Thoracic aorta (tissue), 2 donors: Measurements from ENCODE around the gene ANKRD34C. TPM values are rescaled to one million over a fixed set of nuclear protein-coding genes. Genes with fewer than 3 reads are reported as not detected.

Source experiments
- ATAC-seq: fragments of 150-250 bp; one replicate; pipeline ENCODE4 v1.8.0; 2017; ENCODE audit warnings: low read depth; ENCODE audit not compliant: insufficient number of reproducible peaks, low FRiP score
- DNase-seq: peaks from one replicate; pipeline ENCODE4 v3.0.0-alpha.2; 2020; ENCODE audit warnings: low spot score
- H3K27ac ChIP-seq, 2 donors: fragments of 200-600 bp; sonication (generic); 1 replicate in 1 of 2; 2 replicates in 1 of 2; pipeline ENCODE4 v1.5.1; 2016; ENCODE audit warnings: mild to moderate bottlenecking in 2 of 2, moderate library complexity in 2 of 2
- H3K27me3 ChIP-seq: fragments of 200-600 bp; sonication (generic); replicated peaks from 2 replicates; pipeline ENCODE4 v1.6.0; 2016; ENCODE audit warnings: mild to moderate bottlenecking; ENCODE audit not compliant: insufficient read depth
- H3K36me3 ChIP-seq: fragments of 200-600 bp; sonication (generic); one replicate; pipeline ENCODE4 v1.5.1; 2016
- H3K4me1 ChIP-seq, 2 donors: fragments of 200-600 bp; sonication (generic); 1 replicate in 1 of 2; 2 replicates in 1 of 2; pipeline versions ENCODE4 v1.5.1 to v1.6.0; 2016; ENCODE audit warnings: low read depth in 2 of 2, mild to moderate bottlenecking in 1 of 2; ENCODE audit not compliant: control insufficient read depth in 1 of 2
- H3K4me3 ChIP-seq: fragments of 200-600 bp; sonication (generic); 2 replicates; pipeline ENCODE4 v1.5.1; 2016; ENCODE audit warnings: mild to moderate bottlenecking
- H3K9me3 ChIP-seq: fragments of 200-600 bp; sonication (generic); 2 replicates; pipeline ENCODE4 v1.5.1; 2016
- CTCF ChIP-seq: fragments of 200-600 bp; sonication (generic); IDR thresholded peaks from one replicate; pipeline ENCODE4 v1.5.1; 2019; ENCODE audit warnings: antibody characterized with exemption
- total RNA-seq, 2 donors: library from RNA; depleted of rRNA; stranded (reverse); fragments of >200 nt; gene quantifications; one replicate each; pipeline versions ENCODE4 v1.1.0 to v1.2.3, GENCODE V29; 2016

The ANKRD34C gene
- total RNA-seq, 2 donors from 2014 or later, result not detected

GRCh38 chr15:79310985-79311900 lies 28.7 kb downstream of the ANKRD34C start, which contains the start of gene TMED3:
Gene TMED3 (plus strand): TSS chr15:79311112. CDS start chr15:79311250, 138 bp downstream.
- peak within 1 kb of the TSS; percentile 82 for H3K4me3 ChIP-seq
- DNase-seq (no peak), ATAC-seq (no peak)
- H3K27ac ChIP-seq, result no peak within 1 kb of the TSS
- peaks cover 9 to 13% of the 10 kb centered on the region in 2 donors for H3K4me1 ChIP-seq
- peaks cover 20% of the 10 kb centered on the region for H3K36me3 ChIP-seq
- H3K9me3 ChIP-seq, result no peaks in the 10 kb centered on the region
- TF ChIP-seq CTCF, result no peak
- H3K27me3 ChIP-seq, result no peaks in the 10 kb centered on the region

GRCh38 chr15:79311901-79312553 lies 29.5 kb downstream of the ANKRD34C start:
- Histone ChIP-seq H3K27me3 (no peaks in the 10 kb centered on the region), H3K4me1 (peaks cover 9 to 13% of the 10 kb centered on the region in 2 donors), H3K27ac (no peak overlapping the region), H3K9me3 (no peaks in the 10 kb centered on the region), H3K4me3 (peak overlapping the region; percentile 82), H3K36me3 (peaks cover 24% of the 10 kb centered on the region)
- no peak for ATAC-seq
- TF ChIP-seq CTCF, result no peak
- DNase-seq, result no peak

GRCh38 chr15:79314186-79314585 lies 31.7 kb downstream of the ANKRD34C start:
- no peaks in the 10 kb centered on the region for H3K27me3 ChIP-seq
- TF ChIP-seq CTCF, result no peak

GRCh38 chr15:79314811-79315210 lies 32.3 kb downstream of the ANKRD34C start:
- Histone ChIP-seq H3K9me3 (no peaks in the 10 kb centered on the region), H3K4me3 (no peak overlapping the region), H3K27me3 (no peaks in the 10 kb centered on the region), H3K36me3 (peaks cover 42% of the 10 kb centered on the region), H3K27ac (no peak overlapping the region), H3K4me1 (peaks cover 9 to 13% of the 10 kb centered on the region in 2 donors)
- DNase-seq (no peak), ATAC-seq (no peak)
- TF ChIP-seq CTCF, result no peak

More at GRCh38 chr15:79314186-79314585, 31.7 kb downstream of the ANKRD34C start:
- no peak overlapping the region for H3K27ac ChIP-seq
- ATAC-seq (no peak), DNase-seq (no peak)
- no peak overlapping the region for H3K4me3 ChIP-seq
- peaks cover 9 to 13% of the 10 kb centered on the region in 2 donors for H3K4me1 ChIP-seq
- H3K36me3 ChIP-seq, result peaks cover 39% of the 10 kb centered on the region
- no peaks in the 10 kb centered on the region for H3K9me3 ChIP-seq
